Mucosa of descending colon (tissue), 3 donors: ENCODE results near the gene PDCL3. TPM values are rescaled to one million over a fixed set of nuclear protein-coding genes. Genes with fewer than 3 reads are reported as not detected.
A peak's percentile ranks its signal among the peaks of the same experiment; 100 is the strongest.

Experiments
- ATAC-seq: fragments of 200-7000 bp; cut with Tn5 transposase; one replicate; pipeline ENCODE4 v1.9.1; 2020; ENCODE audit warnings: mild to moderate bottlenecking, moderate library complexity
- DNase-seq, 3 donors: peaks; one replicate each; pipeline ENCODE4 v3.0.0-alpha.2; 2020
- H3K36me3 ChIP-seq: fragments of 200-600 bp; one replicate; pipeline ENCODE4 v1.8.0; 2021; ENCODE audit warnings: low read depth, mild to moderate bottlenecking
- H3K4me1 ChIP-seq: fragments of 200-600 bp; one replicate; pipeline ENCODE4 v1.8.0; 2021; ENCODE audit warnings: low read depth, mild to moderate bottlenecking
- H3K4me3 ChIP-seq: fragments of 200-600 bp; one replicate; pipeline ENCODE4 v1.8.0; 2021; ENCODE audit warnings: mild to moderate bottlenecking
- H3K9me3 ChIP-seq: fragments of 200-600 bp; one replicate; pipeline ENCODE4 v1.8.0; 2021; ENCODE audit warnings: mild to moderate bottlenecking
- CTCF ChIP-seq: fragments of 200-600 bp; IDR thresholded peaks from one replicate; pipeline ENCODE4 v1.8.0; 2022; ENCODE audit warnings: antibody characterized with exemption, mild to moderate bottlenecking
- intact Hi-C, 2 donors: fragments of 100-400 bp; cut with DNase I in 1 of 2; cut with micrococcal nuclease in 1 of 2; formaldehyde crosslinking; loops; one replicate each; pipeline versions ENCODE4 v1.11.0 to v1.11.1; 2022; cut with DNase I, micrococcal nuclease
- long read RNA-seq, 2 donors: library from polyadenylated mRNA; unstranded; transcript quantifications; one replicate each; pipeline ENCODE4 v2.0.0, GENCODE V29; 2019 to 2021
- total RNA-seq, 3 donors: library from RNA; stranded (reverse); fragmentation: NEBNext Ultra II Directional in 2 of 3; extraction: Animal tissue kit (Norgen Biotek cat#: 25700) in 2 of 3; gene quantifications; one replicate each; pipeline versions ENCODE4 v1.2.1 to v1.2.4, GENCODE V29; 2021 to 2023
- donor health status: DM: no; HTN: no; CAD: no; lungs with moderate emphysema.
- donor health status: DM: no; HTN: no; CAD: no.
- donor health status: DM: no; HTN: yes; CAD: no.

The PDCL3 gene
- total RNA-seq: 10 to 100 TPM; 17.9 to 31.6 (median 20.1) TPM
- long read RNA-seq, donor 1, transcript PDCL3-201 (6 exons, 1,337 nt): major isoform, 66 of 70 reads
- long read RNA-seq, donor 1, partial matches to known transcripts: 0 of 70 reads
- long read RNA-seq, donor 1, other reads (novel, unspliced or antisense): 4 of 70 reads
- long read RNA-seq, donor 2, transcript PDCL3-201 (6 exons, 1,337 nt): major isoform, 30 of 32 reads
- long read RNA-seq, donor 2, partial matches to known transcripts: 0 of 32 reads
- long read RNA-seq, donor 2, other reads (novel, unspliced or antisense): 2 of 32 reads

GRCh38 chr2:100562613-100563406, at the start of gene PDCL3:
Gene PDCL3, plus strand, starts transcription at chr2:100562993. Its CDS starts 75 bp downstream, at chr2:100563068.
- Histone ChIP-seq H3K4me3 (peak within 1 kb of the TSS; percentile 55), H3K4me1 (peaks cover 5% of the 10 kb centered on the region), H3K9me3 (no peaks in the 10 kb centered on the region), H3K36me3 (peaks cover 6% of the 10 kb centered on the region)
- ATAC-seq (peak; percentile 97), DNase-seq (peak; percentile 95 to 98 (median 97))
- TF ChIP-seq CTCF: no peak
- intact Hi-C loops: no loop called here

GRCh38 chr2:100513650-100514049, 49.1 kb upstream of the PDCL3 start:
- no peak for TF ChIP-seq CTCF
- Histone ChIP-seq H3K9me3 (no peaks in the 10 kb centered on the region), H3K4me1 (no peaks in the 10 kb centered on the region), H3K4me3 (no peak overlapping the region), H3K36me3 (no peaks in the 10 kb centered on the region)
- intact Hi-C loops: no loop called here
- no peak for DNase-seq
- ATAC-seq: no peak

- Histone ChIP-seq H3K9me3 (no peaks in the 10 kb centered on the region), H3K4me1 (no peaks in the 10 kb centered on the region), H3K36me3 (no peaks in the 10 kb centered on the region), H3K4me3 (no peak overlapping the region)
- DNase-seq: no peak
- no peak for TF ChIP-seq CTCF
- ATAC-seq: no peak
- intact Hi-C loops: no loop called here
Measured at GRCh38 chr2:100517556-100517955, 45.2 kb upstream of the PDCL3 start.

- H3K36me3 ChIP-seq: no peaks in the 10 kb centered on the region
- no peak overlapping the region for H3K4me3 ChIP-seq
- H3K4me1 ChIP-seq: no peaks in the 10 kb centered on the region
- intact Hi-C loops: no loop called here
- DNase-seq: no peak
- H3K9me3 ChIP-seq: no peaks in the 10 kb centered on the region
- TF ChIP-seq CTCF: no peak
- no peak for ATAC-seq
Measured at GRCh38 chr2:100518801-100519200, 44.0 kb upstream of the PDCL3 start.

GRCh38 chr2:100520224-100520623, 42.6 kb upstream of the PDCL3 start:
- no peak for ATAC-seq
- TF ChIP-seq CTCF: no peak
- intact Hi-C loops: no loop called here
- no peak for DNase-seq
- Histone ChIP-seq H3K9me3 (no peaks in the 10 kb centered on the region), H3K4me1 (no peaks in the 10 kb centered on the region), H3K4me3 (no peak overlapping the region), H3K36me3 (no peaks in the 10 kb centered on the region)
